HEK293T (cell line): Measurements from ENCODE around the gene CREB3L1.
"Not testable (repeated sequence)": the region's sequence is repeated elsewhere in the genome, so short reads cannot be mapped to it uniquely, and the experiment has no call there.

Experiments used
- CTCF ChIA-PET: fragments of 350-600 bp; formaldehyde crosslinking; extraction: SDS; loops from one replicate; lab custom pipeline; 2021; ENCODE audit warnings: antibody characterized with exemption, inconsistent platforms; lab: Yijun Ruan, JAX
- POLR2A ChIA-PET: fragments of 350-600 bp; formaldehyde crosslinking; extraction: SDS; loops from one replicate; lab custom pipeline; 2020; ENCODE audit warnings: antibody characterized with exemption, inconsistent platforms; lab: Yijun Ruan, JAX
- DNase-seq: peaks from one replicate; pipeline ENCODE4 v3.0.0; 2012; ENCODE audit warnings: mixed read lengths; ENCODE audit errors: extremely low spot score
- ARNT ChIP-seq: fragments of 450-650 bp; IDR thresholded peaks from 2 replicates; pipeline ENCODE4 v1.6.1; 2017; ENCODE audit warnings: mild to moderate bottlenecking
- BHLHE40 ChIP-seq: fragments of 450-650 bp; IDR thresholded peaks from 2 replicates; pipeline ENCODE4 v1.6.1; 2016; ENCODE audit warnings: mild to moderate bottlenecking, moderate library complexity, borderline replicate concordance
- CTBP1 ChIP-seq: fragments of 450-650 bp; IDR thresholded peaks from 2 replicates; pipeline ENCODE4 v1.6.1; 2016; ENCODE audit warnings: borderline replicate concordance
- ELF4 ChIP-seq: fragments of 450-650 bp; IDR thresholded peaks from 2 replicates; pipeline ENCODE4 v1.6.1; 2017; ENCODE audit warnings: antibody characterized with exemption
- FOXA1 ChIP-seq: fragments of 450-650 bp; IDR thresholded peaks from 2 replicates; pipeline ENCODE4 v1.6.1; 2016; ENCODE audit warnings: mild to moderate bottlenecking
- FOXK2 ChIP-seq: fragments of 450-650 bp; IDR thresholded peaks from 2 replicates; pipeline ENCODE4 v1.6.1; 2016; ENCODE audit warnings: mild to moderate bottlenecking
- FOXM1 ChIP-seq: fragments of 450-650 bp; IDR thresholded peaks from 2 replicates; pipeline ENCODE4 v1.6.1; 2017; ENCODE audit warnings: mild to moderate bottlenecking, borderline replicate concordance
- HDGF ChIP-seq: fragments of 450-650 bp; IDR thresholded peaks from 2 replicates; pipeline ENCODE4 v1.6.1; 2017; ENCODE audit warnings: antibody characterized with exemption, borderline replicate concordance
- L3MBTL2 ChIP-seq: fragments of 450-650 bp; conservative IDR thresholded peaks from 2 replicates; pipeline ENCODE4 v1.6.1; 2016; ENCODE audit warnings: mild to moderate bottlenecking
- LEF1 ChIP-seq: fragments of 450-650 bp; IDR thresholded peaks from 2 replicates; pipeline ENCODE4 v1.6.1; 2017; ENCODE audit warnings: mild to moderate bottlenecking, borderline replicate concordance
- NFRKB ChIP-seq: fragments of 450-650 bp; IDR thresholded peaks from 2 replicates; pipeline ENCODE4 v1.6.1; 2016; ENCODE audit warnings: mild to moderate bottlenecking, moderate library complexity
- PKNOX1 ChIP-seq: fragments of 450-650 bp; IDR thresholded peaks from 2 replicates; pipeline ENCODE4 v1.6.1; 2016
- SP1 ChIP-seq: fragments of 450-650 bp; IDR thresholded peaks from 2 replicates; pipeline ENCODE4 v1.6.1; 2017
- SUZ12 ChIP-seq: fragments of 450-650 bp; IDR thresholded peaks from 2 replicates; pipeline ENCODE4 v1.6.1; 2016; ENCODE audit warnings: mild to moderate bottlenecking
- TARDBP ChIP-seq: fragments of 450-650 bp; IDR thresholded peaks from 2 replicates; pipeline ENCODE4 v1.6.1; 2016
- ZNF384 ChIP-seq: fragments of 450-650 bp; IDR thresholded peaks from 2 replicates; pipeline ENCODE4 v1.6.1; 2016

Gene CREB3L1

GRCh38 chr11:46298699-46299433, 21.4 kb downstream of the CREB3L1 start:
- CTCF ChIA-PET = interaction anchor here (1.1 to 4.7 kb wide), 2 partner anchors 9 kb away, joined by 6 to 41 read pairs; no protein-coding TSS in a partner anchor
- DNase-seq = no peak
- POLR2A ChIA-PET = interaction anchor here (1.2 kb wide), 1 partner anchor 20 kb away, joined by 3 read pairs; no protein-coding TSS in a partner anchor
- TF ChIP-seq FOXA1 = no peak
- TF ChIP-seq L3MBTL2 = no peak
- no peak for TF ChIP-seq TARDBP
- no peak for TF ChIP-seq CTBP1
- no peak for TF ChIP-seq NFRKB
- TF ChIP-seq LEF1 = no peak
- TF ChIP-seq BHLHE40 = no peak
- no peak for TF ChIP-seq PKNOX1
- no peak for TF ChIP-seq FOXM1
- TF ChIP-seq ZNF384 = no peak
- no peak for TF ChIP-seq ELF4
- no peak for TF ChIP-seq SUZ12
- no peak for TF ChIP-seq SP1

GRCh38 chr11:46299451-46299961, 22.0 kb downstream of the CREB3L1 start:
- ChIA-PET POLR2A (interaction anchor here (1.2 kb wide), 1 partner anchor 21 kb away, joined by 3 read pairs; no protein-coding TSS in a partner anchor), CTCF (interaction anchor here (1.1 kb wide), 1 partner anchor 8 kb away, joined by 6 read pairs; no protein-coding TSS in a partner anchor)
- DNase-seq = no peak
- TF ChIP-seq ZNF384 = no peak
- no peak for TF ChIP-seq FOXK2
- no peak for TF ChIP-seq SUZ12
- no peak for TF ChIP-seq TARDBP
- no peak for TF ChIP-seq FOXA1
- no peak for TF ChIP-seq ARNT
- TF ChIP-seq FOXM1 = no peak
- no peak for TF ChIP-seq CTBP1
- TF ChIP-seq L3MBTL2 = no peak
- no peak for TF ChIP-seq HDGF
- TF ChIP-seq PKNOX1 = no peak
- no peak for TF ChIP-seq LEF1
- no peak for TF ChIP-seq SP1
- no peak for TF ChIP-seq ELF4

GRCh38 chr11:46300270-46300669, 22.8 kb downstream of the CREB3L1 start:
- TF ChIP-seq ZNF384 = no peak
- TF ChIP-seq FOXK2 = no peak
- no peak for TF ChIP-seq PKNOX1
- no peak for TF ChIP-seq BHLHE40
- TF ChIP-seq LEF1 = no peak
- POLR2A ChIA-PET = interaction anchor here (1.0 to 1.2 kb wide), 2 partner anchors 22 to 57 kb away, joined by 3 to 4 read pairs; no protein-coding TSS in a partner anchor
- DNase-seq = no peak
- CTCF ChIA-PET = interaction anchor here (1.1 kb wide), 1 partner anchor 8 kb away, joined by 6 read pairs; no protein-coding TSS in a partner anchor

DNA sequence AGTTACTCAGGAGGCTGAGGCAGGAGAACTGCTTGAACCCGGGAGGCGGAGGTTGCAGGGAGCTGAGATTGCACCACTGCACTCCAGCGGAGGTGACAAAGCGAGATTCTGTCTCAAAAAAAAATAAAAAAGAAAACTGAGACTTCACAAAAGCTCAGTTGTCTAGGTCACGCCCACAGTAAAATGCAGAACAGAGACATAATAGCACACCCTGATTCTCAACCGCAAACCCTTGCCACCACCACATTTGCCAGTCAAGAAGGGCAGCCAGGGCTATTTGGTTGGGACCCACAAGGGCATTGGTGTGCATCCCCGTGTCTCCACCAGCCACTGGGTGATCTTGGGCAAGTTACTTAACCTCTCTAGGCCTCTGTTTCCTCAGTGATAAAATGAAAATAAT, 25.4 kb downstream of the CREB3L1 start:
- DNase-seq = no peak
- POLR2A ChIA-PET = no interaction called here
- CTCF ChIA-PET = interaction anchor here (1.1 kb wide), 1 partner anchor 63 kb away, joined by 4 read pairs; no protein-coding TSS in a partner anchor
- TF ChIP-seq FOXM1 = no peak
- TF ChIP-seq CTBP1 = no peak
- TF ChIP-seq BHLHE40 = no peak

GRCh38 chr11:46304036-46304435, 26.6 kb downstream of the CREB3L1 start:
- ChIA-PET CTCF (interaction anchor here (0.7 to 1.4 kb wide), 2 partner anchors 8 to 64 kb away, joined by 3 to 5 read pairs; no protein-coding TSS in a partner anchor), POLR2A (interaction anchor here (1.0 to 1.4 kb wide), 2 partner anchors 8 to 61 kb away, joined by 4 to 5 read pairs; no protein-coding TSS in a partner anchor)
- not testable (repeated sequence) for DNase-seq

DNA sequence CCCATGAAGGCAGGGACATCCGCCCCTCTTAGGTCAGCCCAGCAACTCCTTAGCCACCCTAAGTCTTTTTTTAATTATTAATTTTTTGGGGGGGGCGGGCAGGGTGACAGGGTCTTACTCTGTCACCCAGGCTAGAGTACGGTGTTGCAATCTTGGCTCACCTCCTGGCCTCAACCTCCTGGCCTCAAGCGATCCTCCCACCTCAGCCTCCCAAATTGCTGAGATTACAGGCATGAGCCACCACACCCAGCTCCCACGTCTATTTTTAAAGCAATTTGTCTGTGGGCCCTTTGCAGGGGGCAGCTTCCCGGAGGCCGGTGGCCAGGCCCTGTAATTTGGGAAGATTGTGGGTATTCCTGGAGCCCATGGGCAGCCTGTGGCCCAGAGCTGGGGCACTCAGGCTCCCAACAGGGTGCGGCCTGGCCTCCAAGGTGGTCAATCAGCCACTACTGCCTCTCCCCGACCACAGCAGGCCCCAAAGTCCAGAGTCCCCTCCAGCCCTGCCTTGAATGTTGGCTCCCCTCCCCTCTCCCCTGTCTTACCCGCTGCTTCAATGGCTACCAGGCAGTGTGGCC, 27.2 kb downstream of the CREB3L1 start:
- CTCF ChIA-PET = interaction anchor here (0.7 to 1.4 kb wide), 2 partner anchors 9 to 65 kb away, joined by 3 to 5 read pairs; no protein-coding TSS in a partner anchor
- no peak for DNase-seq
- TF ChIP-seq FOXK2 (no peak), TARDBP (no peak), HDGF (no peak), ZNF384 (no peak), FOXM1 (no peak), ARNT (no peak), SUZ12 (no peak), NFRKB (no peak), PKNOX1 (no peak), L3MBTL2 (no peak), LEF1 (no peak), SP1 (no peak), BHLHE40 (no peak), CTBP1 (no peak), ELF4 (no peak), FOXA1 (no peak)
- POLR2A ChIA-PET = interaction anchor here (1.0 to 1.4 kb wide), 2 partner anchors 9 to 61 kb away, joined by 4 to 5 read pairs; no protein-coding TSS in a partner anchor
